AML-193 (cell line): ENCODE results near the gene PPP1R26.
A peak's percentile ranks its signal among the peaks of the same experiment; 100 is the strongest.

ENCODE experiments used
- DNase-seq, 2 experiments: peaks; one replicate each; lab custom pipeline; 2025; lab: John Stamatoyannopoulos, UW

Gene PPP1R26

GRCh38 chr9:135464181-135464580 is 15.4 kb upstream of the PPP1R26 start:
- DNase-seq, result no peak

GRCh38 chr9:135468854-135469521 is 10.6 kb upstream of the PPP1R26 start:
- no peak for DNase-seq

GRCh38 chr9:135471791-135472640 is 7.6 kb upstream of the PPP1R26 start:
- no peak for DNase-seq

GRCh38 chr9:135473972-135474543 is 5.5 kb upstream of the PPP1R26 start:
- DNase-seq, result no peak

- DNase-seq, result no peak
Measured at GRCh38 chr9:135474915-135475314, 4.7 kb upstream of the PPP1R26 start.

- no peak for DNase-seq
Measured at GRCh38 chr9:135476561-135477355, 2.8 kb upstream of the PPP1R26 start.

GRCh38 chr9:135478191-135478590 is 1.4 kb upstream of the PPP1R26 start:
- no peak for DNase-seq

GRCh38 chr9:135478829-135479468 is 633 bp upstream of the PPP1R26 start:
- DNase-seq, result peak in 1 of 2 experiments; percentile 6

GRCh38 chr9:135480071-135480939 is 723 bp downstream of the PPP1R26 start:
- DNase-seq, result no peak

- DNase-seq, result no peak
Measured at GRCh38 chr9:135480940-135481310, 1.3 kb downstream of the PPP1R26 start.

- DNase-seq, result no peak
Measured at GRCh38 chr9:135482015-135482754, 2.6 kb downstream of the PPP1R26 start.

- DNase-seq, result no peak
Measured at GRCh38 chr9:135484460-135485277, 5.1 kb downstream of the PPP1R26 start.

- DNase-seq, result no peak
Measured at GRCh38 chr9:135485385-135485784, 5.8 kb downstream of the PPP1R26 start.

- no peak for DNase-seq
Measured at GRCh38 chr9:135485832-135486231, 6.2 kb downstream of the PPP1R26 start.

- no peak for DNase-seq
Measured at GRCh38 chr9:135486267-135487065, 6.9 kb downstream of the PPP1R26 start.

GRCh38 chr9:135487281-135488012 is 7.9 kb downstream of the PPP1R26 start:
- DNase-seq, result no peak

- no peak for DNase-seq
Measured at GRCh38 chr9:135488013-135488330, 8.4 kb downstream of the PPP1R26 start.

GRCh38 chr9:135488527-135488926 is 8.9 kb downstream of the PPP1R26 start:
- DNase-seq, result no peak
